Liver (tissue), 3 donors: ENCODE measurements around the gene CENPU.

ENCODE experiments used
- CTCF ChIP-seq: fragments of 150-350 bp; IDR thresholded peaks from 2 replicates; pipeline ENCODE4 v1.5.1; 2017; ENCODE audit warnings: improper control_type of control experiment, low read depth, low read length; ENCODE audit not compliant: missing input control
- EGR1 ChIP-seq, 2 donors: IDR thresholded peaks; 2 replicates each; pipeline ENCODE4 v1.6.1; 2016 to 2018; ENCODE audit warnings: antibody characterized with exemption in 2 of 2, low read depth in 2 of 2
- NR2F2 ChIP-seq: IDR thresholded peaks from 2 replicates; pipeline ENCODE4 v1.6.1; 2016; ENCODE audit warnings: antibody characterized with exemption
- YY1 ChIP-seq: IDR thresholded peaks from 2 replicates; pipeline ENCODE4 v1.6.1; 2016; ENCODE audit warnings: antibody characterized with exemption, mild to moderate bottlenecking
- TF ChIP-seq, protein P1 (sequence below): IDR thresholded peaks from 2 replicates; pipeline ENCODE4 v1.6.1; 2016; ENCODE audit warnings: antibody characterized with exemption
- donor health status: healthy.
- donor health status: healthy.

GRCh38 chr4:184756399-184756798 is 22.5 kb upstream of the CENPU start:
- TF ChIP-seq CTCF (no peak), NR2F2 (peak; percentile 26), EGR1 (IDR thresholded peaks at IDR 0.05; ENCODE audit: low read depth in 2 of 2) (no peak), YY1 (no peak)
- TF ChIP-seq, protein P1, sequence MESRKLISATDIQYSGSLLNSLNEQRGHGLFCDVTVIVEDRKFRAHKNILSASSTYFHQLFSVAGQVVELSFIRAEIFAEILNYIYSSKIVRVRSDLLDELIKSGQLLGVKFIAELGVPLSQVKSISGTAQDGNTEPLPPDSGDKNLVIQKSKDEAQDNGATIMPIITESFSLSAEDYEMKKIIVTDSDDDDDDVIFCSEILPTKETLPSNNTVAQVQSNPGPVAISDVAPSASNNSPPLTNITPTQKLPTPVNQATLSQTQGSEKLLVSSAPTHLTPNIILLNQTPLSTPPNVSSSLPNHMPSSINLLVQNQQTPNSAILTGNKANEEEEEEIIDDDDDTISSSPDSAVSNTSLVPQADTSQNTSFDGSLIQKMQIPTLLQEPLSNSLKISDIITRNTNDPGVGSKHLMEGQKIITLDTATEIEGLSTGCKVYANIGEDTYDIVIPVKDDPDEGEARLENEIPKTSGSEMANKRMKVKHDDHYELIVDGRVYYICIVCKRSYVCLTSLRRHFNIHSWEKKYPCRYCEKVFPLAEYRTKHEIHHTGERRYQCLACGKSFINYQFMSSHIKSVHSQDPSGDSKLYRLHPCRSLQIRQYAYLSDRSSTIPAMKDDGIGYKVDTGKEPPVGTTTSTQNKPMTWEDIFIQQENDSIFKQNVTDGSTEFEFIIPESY = no peak
